Activated CD4-positive, CD25-positive, alpha-beta regulatory T cell (primary cell): ENCODE data around the gene IL2.

Experiments used
- DNase-seq, 4 experiments: peaks; one replicate each; lab custom pipeline; 2025; lab: John Stamatoyannopoulos, UW

Gene IL2

DNA sequence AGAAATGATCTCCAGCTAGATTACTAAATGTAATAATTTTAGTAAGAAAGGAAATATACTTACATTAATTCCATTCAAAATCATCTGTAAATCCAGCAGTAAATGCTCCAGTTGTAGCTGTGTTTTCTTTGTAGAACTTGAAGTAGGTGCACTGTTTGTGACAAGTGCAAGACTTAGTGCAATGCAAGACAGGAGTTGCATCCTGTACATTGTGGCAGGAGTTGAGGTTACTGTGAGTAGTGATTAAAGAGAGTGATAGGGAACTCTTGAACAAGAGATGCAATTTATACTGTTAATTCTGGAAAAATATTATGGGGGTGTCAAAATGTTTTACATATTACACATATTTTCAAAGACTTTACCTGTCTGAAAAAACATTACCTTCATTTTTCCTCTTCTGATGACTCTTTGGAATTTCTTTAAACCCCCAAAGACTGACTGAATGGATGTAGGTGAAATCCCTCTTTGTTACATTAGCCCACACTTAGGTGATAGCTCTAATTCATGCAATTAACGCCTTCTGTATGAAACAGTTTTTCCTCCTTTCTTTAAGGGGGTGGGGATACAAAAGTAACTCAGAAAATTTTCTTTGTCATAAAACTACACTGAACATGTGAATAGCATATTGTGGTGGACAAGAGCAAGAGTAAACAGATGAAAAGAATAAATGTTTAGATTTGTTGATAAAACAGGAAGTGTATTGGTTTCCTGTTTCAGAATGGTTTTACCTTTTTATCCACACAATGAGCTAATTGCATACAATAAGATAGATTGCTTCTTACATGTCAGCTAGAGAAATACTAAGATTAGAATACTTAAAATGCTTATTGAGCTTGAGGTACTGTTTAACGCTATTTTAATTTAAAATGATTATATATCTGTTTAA is at the start of gene IL2:
Gene IL2 (minus strand): TSS at position 495 of the 886 bp plus-strand sequence. CDS start 285 bp downstream, at position 210.
- DNase-seq = no peak

DNA sequence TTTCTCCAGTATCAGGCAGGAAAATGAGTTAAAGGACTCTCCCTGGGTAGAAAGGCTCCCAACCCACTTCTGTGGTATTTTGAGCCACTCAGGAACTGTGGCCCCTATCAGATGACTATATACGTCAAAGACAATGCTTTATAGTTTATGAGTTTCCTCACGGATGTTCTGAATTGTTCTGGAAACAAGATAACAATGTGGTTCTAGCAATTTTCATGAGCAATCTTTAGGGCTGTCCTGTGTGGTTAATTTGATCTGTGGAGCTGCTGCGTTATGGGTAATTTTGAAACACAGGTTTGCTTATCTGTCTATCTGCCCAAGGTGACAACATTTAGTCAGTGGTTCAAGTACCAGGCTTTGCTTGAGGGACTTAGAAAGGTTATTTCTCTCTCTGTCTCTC is 46.7 kb upstream of the IL2 start:
- no peak for DNase-seq

GRCh38 chr4:122500852-122501501 is 44.5 kb upstream of the IL2 start:
- DNase-seq = no peak

- DNase-seq = no peak
These were observed 32.5 kb upstream of the IL2 start for GRCh38 chr4:122489061-122489460.

- DNase-seq = no peak
These were observed 27.0 kb upstream of the IL2 start for GRCh38 chr4:122483481-122483880.

DNA sequence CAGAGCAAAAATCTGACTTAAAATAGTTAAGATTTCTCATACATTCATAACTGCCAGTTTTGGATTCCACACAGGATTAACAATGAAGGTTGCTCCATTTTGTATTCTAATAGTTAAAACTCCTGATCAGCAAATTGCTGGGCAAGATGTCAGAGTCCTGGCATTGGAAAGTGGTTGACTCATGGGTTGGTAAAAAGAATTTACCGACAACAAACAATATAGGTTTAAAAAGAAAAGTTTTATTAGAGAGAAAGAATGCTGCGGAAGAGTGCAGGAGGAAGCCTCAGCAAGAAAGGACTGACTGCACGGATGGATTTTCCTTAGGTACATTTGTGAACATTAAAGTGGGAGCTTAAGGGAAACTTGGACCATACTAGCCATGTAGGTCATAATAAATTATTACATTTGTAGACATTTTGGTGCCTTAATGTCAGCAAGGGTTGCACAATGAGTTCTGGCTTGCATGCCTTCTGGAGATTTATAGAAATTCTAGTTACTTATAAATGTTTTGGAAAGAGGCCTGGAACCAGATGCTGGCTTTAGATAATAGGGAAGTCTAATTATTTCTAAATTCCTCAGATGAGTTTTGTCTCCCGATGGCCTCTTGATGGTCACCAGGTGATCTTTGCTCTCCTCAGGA is 25.4 kb upstream of the IL2 start:
- no peak for DNase-seq

- DNase-seq = no peak
These were observed 24.3 kb upstream of the IL2 start for GRCh38 chr4:122480655-122481487.

GRCh38 chr4:122479935-122480416 is 23.5 kb upstream of the IL2 start:
- no peak for DNase-seq

- no peak for DNase-seq
These were observed 20.2 kb upstream of the IL2 start for GRCh38 chr4:122476745-122477144.

DNA sequence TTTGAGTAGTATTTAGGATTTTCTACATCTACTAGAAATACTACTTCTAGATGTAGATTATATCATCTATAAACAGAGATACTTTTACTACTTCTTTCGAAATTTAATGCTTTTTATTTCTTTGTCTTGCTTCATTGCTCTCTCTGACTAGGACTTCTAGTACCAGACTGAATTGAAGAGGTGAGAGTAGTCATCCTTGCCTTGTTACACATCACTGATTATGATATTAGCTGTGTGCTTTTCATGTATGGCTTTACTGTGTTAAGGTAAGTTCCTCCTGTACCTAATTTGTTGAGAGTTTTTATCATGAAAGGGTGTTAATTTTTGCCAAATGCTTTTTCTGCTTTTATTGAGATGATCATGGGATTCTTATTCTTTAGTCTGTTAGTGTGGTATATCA is 19.6 kb upstream of the IL2 start:
- no peak for DNase-seq

DNA sequence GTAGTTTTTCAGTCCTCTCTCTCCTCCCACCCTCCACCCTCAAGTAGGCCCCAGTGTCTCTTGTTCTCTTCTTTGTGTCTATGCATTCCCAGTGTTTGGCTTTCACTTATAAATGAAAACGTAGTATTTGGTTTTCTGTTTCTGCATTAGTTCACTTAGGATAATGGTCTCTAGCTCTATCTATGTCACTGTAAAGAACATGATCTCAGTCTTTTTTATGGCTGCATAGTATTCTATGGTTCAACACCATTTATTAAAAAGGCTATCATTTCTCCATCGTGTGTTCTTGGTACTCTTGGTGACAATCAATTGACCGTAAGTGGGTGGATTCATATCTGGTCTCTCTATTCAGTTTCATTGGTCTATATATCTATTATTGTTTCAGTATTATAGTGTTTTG is 18.7 kb upstream of the IL2 start:
- no peak for DNase-seq

DNA sequence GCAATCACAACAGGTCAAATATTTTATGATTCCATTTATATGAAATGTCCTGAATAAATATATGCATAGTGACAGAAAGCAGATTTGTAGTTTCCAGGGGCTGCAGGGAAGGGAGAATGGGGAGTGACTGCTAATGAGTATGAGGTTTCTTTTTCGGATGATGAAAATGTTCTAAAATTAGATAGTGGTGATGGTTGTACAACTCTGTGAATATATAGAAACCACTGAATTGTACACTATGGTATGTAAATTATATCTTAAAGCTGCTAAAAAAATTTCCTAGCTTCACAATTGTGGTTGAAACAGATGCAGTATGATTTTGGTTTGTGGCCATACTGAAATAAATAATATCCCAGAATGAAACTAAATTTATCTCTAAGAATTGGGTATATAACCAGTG is 12.9 kb upstream of the IL2 start:
- DNase-seq = no peak

DNA sequence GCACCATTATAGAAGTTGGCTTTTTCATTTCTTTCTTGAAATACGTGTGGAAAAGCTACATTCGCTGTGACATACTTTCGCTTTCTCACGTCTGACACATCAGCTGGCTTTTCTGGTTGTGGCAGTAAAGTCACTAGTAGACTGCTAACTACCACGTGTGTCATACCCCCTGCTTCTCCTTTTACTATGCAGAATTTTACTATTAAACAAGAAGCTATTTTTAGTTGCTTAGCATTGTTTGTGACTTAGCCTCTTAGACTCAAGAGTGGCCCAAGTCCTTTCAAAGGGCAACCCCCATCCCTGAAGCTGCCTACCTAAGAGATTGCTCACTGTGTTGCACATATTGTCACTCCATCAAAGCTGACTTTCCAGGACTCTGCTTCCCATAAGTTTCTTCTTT is 2.1 kb upstream of the IL2 start:
- DNase-seq = no peak

- no peak for DNase-seq
These were observed 3.0 kb downstream of the IL2 start for GRCh38 chr4:122453384-122453995.

DNA sequence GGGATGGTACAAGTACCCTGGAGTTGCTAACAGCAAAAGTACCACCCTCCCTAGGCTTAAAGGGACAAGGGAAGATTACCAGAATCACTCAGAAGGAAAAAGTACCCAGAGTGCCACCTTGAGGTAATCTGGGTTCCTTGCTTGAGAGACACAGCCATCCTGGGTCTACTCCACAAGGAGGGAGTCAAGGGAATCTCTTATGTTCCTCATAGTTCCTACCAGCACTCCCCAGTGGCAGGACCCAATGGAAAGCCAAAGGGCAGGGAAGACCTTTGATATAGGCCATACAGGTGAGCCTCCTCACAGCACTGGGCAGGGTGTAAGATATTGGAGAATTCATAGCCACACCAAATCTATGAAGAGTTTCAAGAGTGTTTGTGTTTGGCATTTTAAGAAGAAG is 5.7 kb downstream of the IL2 start:
- DNase-seq = no peak

- DNase-seq = no peak
These were observed 22.2 kb downstream of the IL2 start for GRCh38 chr4:122434285-122434684.

DNA sequence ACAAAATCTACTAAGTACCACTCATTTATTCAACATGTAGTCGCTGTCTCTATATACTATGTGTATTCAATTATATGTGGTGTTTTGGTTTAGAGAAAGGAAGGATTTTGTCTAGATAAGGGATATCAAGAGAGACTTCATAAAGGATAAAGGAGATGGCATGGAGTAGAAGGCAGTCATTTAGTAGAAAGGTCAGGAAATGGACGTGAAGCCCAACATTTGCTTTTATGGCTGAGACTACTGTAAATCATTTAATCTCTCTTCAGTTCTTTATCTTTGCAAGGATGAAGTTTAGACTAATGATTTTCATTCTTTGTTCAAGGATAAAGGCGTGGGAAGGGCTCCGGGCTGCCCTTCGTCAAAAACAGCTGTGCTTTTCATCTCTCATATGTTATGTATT is 25.2 kb downstream of the IL2 start:
- DNase-seq = no peak

- no peak for DNase-seq
These were observed 33.3 kb downstream of the IL2 start for GRCh38 chr4:122423246-122423645.

DNA sequence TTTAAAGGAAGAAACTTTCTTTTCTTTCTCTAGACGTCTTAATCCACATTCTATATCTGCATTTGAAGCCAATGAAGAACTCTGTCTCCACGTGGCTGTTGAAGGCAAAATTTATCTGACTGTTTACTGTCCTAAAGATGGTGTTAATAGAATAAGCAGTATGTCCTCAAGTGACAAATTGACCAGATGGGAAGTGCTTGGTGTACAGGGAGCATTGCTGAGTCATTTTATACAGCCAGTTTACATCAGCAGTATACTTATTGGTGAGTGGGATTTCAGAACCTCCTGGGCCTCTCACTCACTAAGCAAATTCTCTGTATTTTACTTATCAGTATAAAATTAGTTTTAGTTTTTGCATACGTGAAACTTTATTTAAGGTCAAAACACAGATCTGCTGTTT is 44.0 kb downstream of the IL2 start:
- no peak for DNase-seq

- DNase-seq = no peak
These were observed 52.7 kb downstream of the IL2 start for GRCh38 chr4:122403861-122404260.
